OCI-LY3 (cell line): ENCODE measurements around the gene SPEF2.

Source experiments
- H2AFZ ChIP-seq: fragments of 200-600, 300-600 bp; shearing (Covaris generic); 2 replicates; pipeline ENCODE4 v1.6.0; 2014; ENCODE audit warnings: antibody characterized with exemption, low read depth, low read length
- H3K27ac ChIP-seq: fragments of 200-600, 300-600 bp; sonication (generic); 2 replicates; pipeline ENCODE4 v1.5.1; 2014; ENCODE audit warnings: mild to moderate bottlenecking, low read length, moderate library complexity, mixed read lengths
- H3K27me3 ChIP-seq: fragments of 200-600, 300-600 bp; sonication (generic); 2 replicates; pipeline ENCODE4 v1.6.1; 2014; ENCODE audit warnings: low read depth, low read length, mixed read lengths
- H3K36me3 ChIP-seq: fragments of 200-600, 300-600 bp; sonication (generic); replicated peaks from 2 replicates; pipeline ENCODE3; 2014; ENCODE audit warnings: low read depth, low read length, mixed read lengths
- H3K4me1 ChIP-seq: fragments of 300-600, 200-600 bp; sonication (generic); 2 replicates; pipeline ENCODE4 v1.6.1; 2014; ENCODE audit warnings: low read length, mixed read lengths
- H3K4me2 ChIP-seq: fragments of 200-600, 300-600 bp; sonication (generic); 2 replicates; pipeline ENCODE4 v1.6.1; 2014; ENCODE audit warnings: low read length, mixed read lengths
- H3K4me3 ChIP-seq: fragments of 300-600, 200-600 bp; sonication (generic); 2 replicates; pipeline ENCODE4 v1.5.1; 2014; ENCODE audit warnings: antibody characterized with exemption, mild to moderate bottlenecking, low read length, moderate library complexity
- H3K79me2 ChIP-seq: fragments of 300-600, 200-600 bp; shearing (Covaris generic); 2 replicates; pipeline ENCODE4 v1.6.1; 2014; ENCODE audit warnings: mild to moderate bottlenecking, low read length, mixed read lengths
- H3K9ac ChIP-seq: fragments of 300-600, 200-600 bp; shearing (Covaris generic); 2 replicates; pipeline ENCODE4 v1.6.0; 2014; ENCODE audit warnings: mild to moderate bottlenecking, low read length, moderate library complexity
- H3K9me3 ChIP-seq: fragments of 200-600, 300-600 bp; shearing (Covaris generic); 2 replicates; pipeline ENCODE4 v1.6.1; 2014; ENCODE audit warnings: low read length, mixed read lengths; ENCODE audit not compliant: insufficient read depth
- H4K20me1 ChIP-seq: fragments of 200-600, 300-600 bp; sonication (generic); 2 replicates; pipeline ENCODE4 v1.6.1; 2016; ENCODE audit warnings: low read length, mixed read lengths; ENCODE audit not compliant: insufficient read depth
- CTCF ChIP-seq: fragments of 200-600, 300-600 bp; sonication (generic); IDR thresholded peaks from 2 replicates; pipeline ENCODE4 v1.5.1; 2014; ENCODE audit warnings: antibody characterized with exemption, low read length, low read depth
- EZH2phosphoT487 ChIP-seq: fragments of 200-600 bp; shearing (Covaris generic); IDR thresholded peaks from 2 replicates; pipeline ENCODE4 v1.6.1; 2018; ENCODE audit warnings: antibody characterized with exemption, mixed run types, low read depth

SPEF2 gene

GRCh38 chr5:35832762-35833161 is 215.1 kb downstream of the SPEF2 start:
- Histone ChIP-seq H2AFZ (no peak overlapping the region), H3K4me3 (no peak overlapping the region), H3K36me3 (no peaks in the 10 kb centered on the region), H3K4me1 (no peaks in the 10 kb centered on the region), H3K79me2 (no peaks in the 10 kb centered on the region), H3K9ac (no peak overlapping the region), H4K20me1 (no peaks in the 10 kb centered on the region), H3K4me2 (no peak overlapping the region), H3K27me3 (no peaks in the 10 kb centered on the region), H3K9me3 (no peaks in the 10 kb centered on the region), H3K27ac (no peak overlapping the region)
- no peak for TF ChIP-seq EZH2phosphoT487
- TF ChIP-seq CTCF, result no peak

GRCh38 chr5:35833224-35833623 is 215.6 kb downstream of the SPEF2 start:
- no peak overlapping the region for H3K9ac ChIP-seq
- no peaks in the 10 kb centered on the region for H3K9me3 ChIP-seq
- no peak for TF ChIP-seq EZH2phosphoT487
- TF ChIP-seq CTCF, result no peak
- no peaks in the 10 kb centered on the region for H4K20me1 ChIP-seq
- no peaks in the 10 kb centered on the region for H3K27me3 ChIP-seq
- H3K4me2 ChIP-seq, result no peak overlapping the region
- H3K4me3 ChIP-seq, result no peak overlapping the region
- no peaks in the 10 kb centered on the region for H3K79me2 ChIP-seq
- H3K4me1 ChIP-seq, result no peaks in the 10 kb centered on the region
- H3K27ac ChIP-seq, result no peak overlapping the region
- H3K36me3 ChIP-seq, result no peaks in the 10 kb centered on the region
- no peak overlapping the region for H2AFZ ChIP-seq

- H2AFZ ChIP-seq, result no peak overlapping the region
- H3K9me3 ChIP-seq, result no peaks in the 10 kb centered on the region
- H3K27ac ChIP-seq, result no peak overlapping the region
- H3K4me3 ChIP-seq, result no peak overlapping the region
- H3K4me2 ChIP-seq, result no peak overlapping the region
- H3K36me3 ChIP-seq, result no peaks in the 10 kb centered on the region
- H3K4me1 ChIP-seq, result no peaks in the 10 kb centered on the region
- no peaks in the 10 kb centered on the region for H3K27me3 ChIP-seq
- H3K9ac ChIP-seq, result no peak overlapping the region
- H4K20me1 ChIP-seq, result no peaks in the 10 kb centered on the region
- H3K79me2 ChIP-seq, result no peaks in the 10 kb centered on the region
- TF ChIP-seq CTCF, result no peak
- no peak for TF ChIP-seq EZH2phosphoT487
Measured at GRCh38 chr5:35835796-35836742, 218.4 kb downstream of the SPEF2 start.

- H2AFZ ChIP-seq, result no peak overlapping the region
- no peak overlapping the region for H3K4me2 ChIP-seq
- H3K36me3 ChIP-seq, result no peaks in the 10 kb centered on the region
- TF ChIP-seq EZH2phosphoT487, result no peak
- TF ChIP-seq CTCF, result no peak
- H3K9me3 ChIP-seq, result no peaks in the 10 kb centered on the region
- no peak overlapping the region for H3K9ac ChIP-seq
- H3K4me3 ChIP-seq, result no peak overlapping the region
- no peaks in the 10 kb centered on the region for H3K27me3 ChIP-seq
- H3K79me2 ChIP-seq, result no peaks in the 10 kb centered on the region
- H3K27ac ChIP-seq, result no peak overlapping the region
- no peaks in the 10 kb centered on the region for H3K4me1 ChIP-seq
- no peaks in the 10 kb centered on the region for H4K20me1 ChIP-seq
Measured at GRCh38 chr5:35838370-35839042, 220.8 kb downstream of the SPEF2 start.
